Upper lobe of right lung (tissue), 1 donor: Measurements from ENCODE around the gene ZBTB22. TPM values are rescaled to one million over a fixed set of nuclear protein-coding genes. Genes with fewer than 3 reads are reported as not detected.
A peak's percentile ranks its signal among the peaks of the same experiment; 100 is the strongest.

Experiments
- ATAC-seq: fragments of 200-7000 bp; cut with Tn5 transposase; one replicate; pipeline ENCODE4 v1.9.1; 2020; ENCODE audit warnings: mild to moderate bottlenecking, moderate library complexity
- DNase-seq: peaks from one replicate; pipeline ENCODE4 v3.0.0-alpha.2; 2020
- H3K27ac ChIP-seq: fragments of 200-600 bp; one replicate; pipeline ENCODE4 v1.8.0; 2022
- H3K27me3 ChIP-seq: fragments of 200-600 bp; one replicate; pipeline ENCODE4 v1.8.0; 2022; ENCODE audit warnings: mild to moderate bottlenecking
- H3K36me3 ChIP-seq: fragments of 200-600 bp; one replicate; pipeline ENCODE4 v1.8.0; 2022
- H3K4me1 ChIP-seq: fragments of 200-600 bp; one replicate; pipeline ENCODE4 v1.8.0; 2022
- H3K4me3 ChIP-seq: fragments of 200-600 bp; one replicate; pipeline ENCODE4 v1.8.0; 2022; ENCODE audit warnings: mild to moderate bottlenecking
- H3K9me3 ChIP-seq: fragments of 200-600 bp; one replicate; pipeline ENCODE4 v1.8.0; 2022
- intact Hi-C: fragments of 100-400 bp; cut with DNase I; formaldehyde crosslinking; loops from one replicate; pipeline ENCODE4 v1.11.0; 2022
- total RNA-seq: library from RNA; stranded (reverse); fragmentation: NEBNext Ultra II Directional; extraction: Animal tissue kit (Norgen Biotek cat#: 25700); gene quantifications from one replicate; pipeline ENCODE4 v1.2.1, GENCODE V29; 2021
- TF ChIP-seq, protein P1 (sequence below): fragments of 200-600 bp; IDR thresholded peaks from one replicate; pipeline ENCODE4 v1.8.0; 2022; ENCODE audit warnings: antibody characterized with exemption
- donor health status: DM: no; HTN: yes; CAD: no; lungs with severe emphysema.

ZBTB22 gene
- total RNA-seq, 1 donor from 2014 or later = 26.2 TPM

DNA sequence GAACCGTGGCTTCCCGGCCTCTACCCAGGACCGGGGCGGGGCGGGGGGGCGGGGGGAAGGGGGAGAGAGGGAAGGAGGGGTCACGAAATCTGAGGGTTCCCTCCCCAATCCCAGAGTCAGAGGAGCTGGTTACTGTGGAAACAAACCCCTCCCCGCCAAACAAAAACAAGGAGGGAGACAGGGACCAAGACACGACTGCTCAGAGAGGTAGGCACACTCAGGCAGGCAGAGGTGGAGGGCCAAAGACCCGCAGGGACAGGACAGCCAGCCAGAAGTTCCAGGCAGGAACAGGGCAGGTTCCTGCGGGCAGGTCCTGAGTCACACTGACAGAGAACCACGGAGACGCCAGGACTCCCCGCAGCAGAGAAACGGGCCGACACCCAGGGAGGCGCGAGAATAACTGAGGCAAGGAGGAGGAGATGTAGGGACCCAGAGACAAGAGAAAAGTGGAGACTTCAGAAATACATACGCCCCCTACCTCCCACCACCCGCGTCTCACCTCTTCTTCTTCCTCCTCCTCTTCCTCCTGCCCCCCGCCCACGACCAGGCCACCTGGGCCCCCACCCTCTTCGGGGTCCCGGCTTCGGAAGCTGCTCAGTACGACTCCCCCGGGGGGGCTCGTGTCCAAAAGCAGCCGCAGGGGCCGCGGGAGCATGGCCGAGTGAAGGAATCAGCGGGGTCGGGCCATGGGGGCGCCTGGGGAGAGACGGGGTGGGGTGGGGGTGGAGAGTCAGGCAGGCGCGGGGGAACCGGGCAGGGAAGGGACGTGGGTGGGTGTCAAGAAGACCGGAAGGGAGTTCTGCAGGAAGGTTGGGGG, 19.4 kb downstream of the ZBTB22 start:
- intact Hi-C loops = no loop called here
- H3K36me3 ChIP-seq = peaks cover 50% of the 10 kb centered on the region
- peak; percentile 63 for ATAC-seq
- H3K4me3 ChIP-seq = peak overlapping the region; percentile 90
- no peaks in the 10 kb centered on the region for H3K27me3 ChIP-seq
- no peak for DNase-seq
- H3K27ac ChIP-seq = peak overlapping the region; percentile 97
- TF ChIP-seq, protein P1, sequence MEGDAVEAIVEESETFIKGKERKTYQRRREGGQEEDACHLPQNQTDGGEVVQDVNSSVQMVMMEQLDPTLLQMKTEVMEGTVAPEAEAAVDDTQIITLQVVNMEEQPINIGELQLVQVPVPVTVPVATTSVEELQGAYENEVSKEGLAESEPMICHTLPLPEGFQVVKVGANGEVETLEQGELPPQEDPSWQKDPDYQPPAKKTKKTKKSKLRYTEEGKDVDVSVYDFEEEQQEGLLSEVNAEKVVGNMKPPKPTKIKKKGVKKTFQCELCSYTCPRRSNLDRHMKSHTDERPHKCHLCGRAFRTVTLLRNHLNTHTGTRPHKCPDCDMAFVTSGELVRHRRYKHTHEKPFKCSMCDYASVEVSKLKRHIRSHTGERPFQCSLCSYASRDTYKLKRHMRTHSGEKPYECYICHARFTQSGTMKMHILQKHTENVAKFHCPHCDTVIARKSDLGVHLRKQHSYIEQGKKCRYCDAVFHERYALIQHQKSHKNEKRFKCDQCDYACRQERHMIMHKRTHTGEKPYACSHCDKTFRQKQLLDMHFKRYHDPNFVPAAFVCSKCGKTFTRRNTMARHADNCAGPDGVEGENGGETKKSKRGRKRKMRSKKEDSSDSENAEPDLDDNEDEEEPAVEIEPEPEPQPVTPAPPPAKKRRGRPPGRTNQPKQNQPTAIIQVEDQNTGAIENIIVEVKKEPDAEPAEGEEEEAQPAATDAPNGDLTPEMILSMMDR = no peak
- no peaks in the 10 kb centered on the region for H3K9me3 ChIP-seq
- H3K4me1 ChIP-seq = peaks cover 17% of the 10 kb centered on the region

DNA sequence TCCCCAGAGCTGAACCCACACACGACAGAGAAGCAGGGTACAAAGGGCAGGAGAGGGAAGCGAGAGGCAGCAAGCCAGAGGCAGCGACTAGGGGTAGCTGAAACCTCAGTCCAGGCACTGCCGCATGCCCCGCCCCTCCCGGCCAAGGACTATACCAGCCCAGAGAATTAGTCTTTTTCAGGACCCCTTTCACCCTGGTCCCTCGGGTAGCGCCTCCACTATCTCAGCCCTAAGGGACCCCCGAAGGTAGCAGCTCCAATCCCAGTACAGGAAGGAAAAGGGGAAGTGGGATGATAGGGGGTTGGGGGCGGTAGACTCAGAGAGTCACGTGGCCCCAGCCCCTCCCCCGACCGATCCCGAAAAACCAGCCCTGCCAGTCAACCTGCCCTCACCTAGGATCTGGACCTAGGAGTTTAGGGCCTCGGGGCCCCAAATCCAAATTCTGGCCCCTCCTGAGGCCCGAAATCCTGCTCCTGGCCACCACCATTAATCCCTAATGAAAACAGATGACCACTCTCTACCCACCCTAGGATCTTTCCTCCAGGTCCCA, 20.1 kb downstream of the ZBTB22 start:
- Histone ChIP-seq H3K36me3 (peaks cover 51% of the 10 kb centered on the region), H3K4me3 (peak overlapping the region; percentile 90), H3K27ac (peak overlapping the region; percentile 97), H3K4me1 (peaks cover 17% of the 10 kb centered on the region), H3K9me3 (no peaks in the 10 kb centered on the region), H3K27me3 (no peaks in the 10 kb centered on the region)
- DNase-seq (peak; percentile 88), ATAC-seq (peak; percentile 29)
- TF ChIP-seq, protein P1 = no peak
- intact Hi-C loops = no loop called here

DNA sequence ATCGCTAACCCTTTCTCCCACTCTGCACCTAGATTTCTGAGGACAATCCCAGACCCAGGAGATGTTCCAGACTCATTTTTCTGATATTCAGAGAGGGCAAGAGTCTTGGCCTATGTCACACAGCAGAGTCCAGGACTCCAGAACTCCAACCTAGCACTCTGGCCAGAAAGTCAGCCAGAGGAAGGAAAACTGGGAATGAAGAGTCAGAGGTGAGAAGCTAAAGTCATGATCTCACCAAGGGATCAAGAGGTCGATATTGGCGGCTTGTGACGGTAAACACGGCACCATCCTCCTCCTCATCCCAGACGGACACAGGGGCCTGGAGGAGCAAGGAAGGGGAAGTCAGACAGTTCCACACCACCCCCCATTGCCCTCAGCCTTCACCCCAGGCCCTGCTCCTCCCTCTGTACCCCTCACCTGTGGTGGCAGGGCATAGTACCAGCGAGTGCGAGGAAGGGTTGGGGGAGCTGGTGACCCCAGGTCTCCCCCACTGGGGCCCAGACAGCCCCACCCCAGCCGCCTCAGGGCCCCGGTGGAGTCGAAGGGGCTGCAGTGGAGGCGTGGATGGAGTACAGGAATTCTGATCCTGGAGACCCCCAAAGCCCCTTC, 20.6 kb downstream of the ZBTB22 start:
- TF ChIP-seq, protein P1 = no peak
- no peak for ATAC-seq
- peak overlapping the region; percentile 97 for H3K27ac ChIP-seq
- no peaks in the 10 kb centered on the region for H3K27me3 ChIP-seq
- H3K9me3 ChIP-seq = no peaks in the 10 kb centered on the region
- peaks cover 51% of the 10 kb centered on the region for H3K36me3 ChIP-seq
- intact Hi-C loops = no loop called here
- H3K4me1 ChIP-seq = peaks cover 17% of the 10 kb centered on the region
- DNase-seq = no peak
- H3K4me3 ChIP-seq = peak overlapping the region; percentile 90

DNA sequence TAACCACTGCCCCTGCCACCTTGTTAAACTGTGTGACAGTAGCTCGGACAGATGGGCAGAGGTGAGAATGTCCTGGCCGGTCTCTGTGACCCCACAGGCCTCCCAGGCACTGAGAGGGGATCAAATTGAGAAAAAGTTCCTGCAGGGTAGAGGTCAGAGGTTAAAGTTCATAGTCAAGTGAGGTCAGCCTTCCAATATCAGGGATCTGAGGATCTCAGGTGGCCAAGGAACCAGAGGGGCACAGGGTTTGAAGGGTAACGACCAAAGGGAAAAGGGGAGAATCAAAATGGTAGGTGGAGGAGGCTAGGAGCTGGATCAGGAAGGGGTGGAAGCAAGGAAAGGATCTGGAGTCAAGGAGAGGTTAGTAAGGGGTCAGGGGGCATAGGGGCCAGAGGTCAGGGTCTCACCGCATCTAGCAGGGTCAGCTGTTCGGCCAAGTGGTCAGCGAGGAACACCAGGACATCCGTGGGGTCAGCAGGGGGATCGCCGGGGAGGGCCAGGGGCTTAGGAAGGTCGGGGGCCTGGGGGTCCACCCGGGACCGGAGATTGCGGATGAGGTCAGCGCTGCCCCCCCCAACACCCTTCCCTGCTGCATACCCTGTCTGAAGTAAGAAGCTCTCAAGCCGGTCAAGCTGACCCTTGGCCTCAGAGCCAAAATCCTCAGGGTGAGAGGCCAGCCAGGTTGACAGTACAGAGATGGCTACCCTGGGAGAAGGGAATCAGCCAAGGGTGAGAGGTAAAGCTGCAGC, 21.7 kb downstream of the ZBTB22 start:
- H3K4me1 ChIP-seq = peaks cover 17% of the 10 kb centered on the region

More for the DNA sequence above, 21.7 kb downstream of the ZBTB22 start:
- Histone ChIP-seq H3K36me3 (peaks cover 58% of the 10 kb centered on the region), H3K4me3 (no peak overlapping the region), H3K9me3 (no peaks in the 10 kb centered on the region), H3K27ac (no peak overlapping the region), H3K27me3 (no peaks in the 10 kb centered on the region)
- TF ChIP-seq, protein P1 = no peak
- intact Hi-C loops = no loop called here
- ATAC-seq (no peak), DNase-seq (no peak)
